B cell (primary cell): ENCODE results near the gene ANKRD28.

Experiments
- CTCF ChIP-seq: fragments of 200-600 bp; IDR thresholded peaks from one replicate; pipeline ENCODE4 v1.8.0; 2022; ENCODE audit warnings: antibody characterized with exemption, mild to moderate bottlenecking
- EZH2 ChIP-seq: IDR thresholded peaks from 2 replicates; pipeline ENCODE4 v1.6.1; 2012; ENCODE audit warnings: borderline replicate concordance, low read depth, mild to moderate bottlenecking, moderate library complexity, low read length; ENCODE audit not compliant: insufficient read depth, poor library complexity, severe bottlenecking

- TF ChIP-seq CTCF (no peak), EZH2 (no peak)
Observed at GRCh38 chr3:15665510-15666150, 132.1 kb downstream of the ANKRD28 start.
